SK-N-SH treated with all-trans-retinoic acid at 6 μM for 48 hours (cell line): ENCODE measurements around the gene XYLB.

Experiments used
- ATAC-seq: fragments of 200-7000 bp; cut with Tn5 transposase; 3 replicates; pipeline ENCODE4 v1.9.1; 2020; ENCODE audit warnings: mild to moderate bottlenecking, moderate library complexity
- BACH2 ChIP-seq: fragments of 250-450 bp; sonication (Bioruptor Pico); IDR thresholded peaks from 2 replicates; pipeline ENCODE4 v1.9.0; 2021; ENCODE audit warnings: mild to moderate bottlenecking, borderline replicate concordance
- CSDC2 ChIP-seq: fragments of 250-450 bp; sonication (Bioruptor Pico); IDR thresholded peaks from 2 replicates; pipeline ENCODE4 v1.5.0; 2020; ENCODE audit warnings: mild to moderate bottlenecking, moderate library complexity
- CSRNP3 ChIP-seq: fragments of 250-450 bp; sonication (Bioruptor Pico); IDR thresholded peaks from 2 replicates; pipeline ENCODE4 v1.5.1; 2021; ENCODE audit warnings: mild to moderate bottlenecking, moderate library complexity
- ESRRG ChIP-seq: fragments of 250-450 bp; sonication (Bioruptor Pico); IDR thresholded peaks from 2 replicates; pipeline ENCODE4 v1.6.1; 2021; ENCODE audit warnings: mild to moderate bottlenecking
- GLIS3 ChIP-seq: fragments of 250-450 bp; sonication (Bioruptor Pico); IDR thresholded peaks from 2 replicates; pipeline ENCODE4 v1.5.0; 2020; ENCODE audit warnings: mild to moderate bottlenecking, moderate library complexity
- ISL1 ChIP-seq: fragments of 250-450 bp; sonication (Bioruptor Pico); IDR thresholded peaks from 2 replicates; pipeline ENCODE4 v2.1.2; 2022; ENCODE audit warnings: mild to moderate bottlenecking, moderate library complexity
- OSR1 ChIP-seq: fragments of 250-450 bp; sonication (Bioruptor Pico); IDR thresholded peaks from 2 replicates; pipeline ENCODE4 v1.8.0; 2022; ENCODE audit warnings: moderate library complexity, mild to moderate bottlenecking, inconsistent platforms
- PATZ1 ChIP-seq: fragments of 250-450 bp; sonication (Bioruptor Pico); IDR thresholded peaks from 2 replicates; pipeline ENCODE4 v1.8.0; 2020; ENCODE audit warnings: mild to moderate bottlenecking, moderate library complexity, borderline replicate concordance
- POU6F1 ChIP-seq: fragments of 250-450 bp; sonication (Bioruptor Pico); IDR thresholded peaks from 2 replicates; pipeline ENCODE4 v1.8.0; 2021; ENCODE audit warnings: low read depth, mild to moderate bottlenecking, moderate library complexity, borderline replicate concordance
- PPARA ChIP-seq: fragments of 250-450 bp; sonication (Bioruptor Pico); IDR thresholded peaks from 2 replicates; pipeline ENCODE4 v1.5.0; 2020; ENCODE audit warnings: mild to moderate bottlenecking, borderline replicate concordance
- RARB ChIP-seq: fragments of 250-450 bp; sonication (Bioruptor Pico); IDR thresholded peaks from 2 replicates; pipeline ENCODE4 v1.8.0; 2021; ENCODE audit warnings: mild to moderate bottlenecking, moderate library complexity
- SNAI2 ChIP-seq: fragments of 250-450 bp; sonication (Bioruptor Pico); IDR thresholded peaks from 2 replicates; pipeline ENCODE4 v1.5.0; 2020; ENCODE audit warnings: mild to moderate bottlenecking, moderate library complexity
- TCF4 ChIP-seq: fragments of 250-450 bp; sonication (Bioruptor Pico); IDR thresholded peaks from 2 replicates; pipeline ENCODE4 v1.8.0; 2021; ENCODE audit warnings: mild to moderate bottlenecking, moderate library complexity, borderline replicate concordance
- TOX ChIP-seq: fragments of 250-450 bp; sonication (Bioruptor Pico); IDR thresholded peaks from 2 replicates; pipeline ENCODE4 v1.8.0; 2021; ENCODE audit warnings: mild to moderate bottlenecking, moderate library complexity, borderline replicate concordance
- TSHZ2 ChIP-seq: fragments of 250-450 bp; sonication (Bioruptor Pico); IDR thresholded peaks from 2 replicates; pipeline ENCODE4 v1.5.0; 2020; ENCODE audit warnings: mild to moderate bottlenecking, moderate library complexity
- ZC3H10 ChIP-seq: fragments of 250-450 bp; sonication (Bioruptor Pico); IDR thresholded peaks from 2 replicates; pipeline ENCODE4 v1.5.1; 2021; ENCODE audit warnings: mild to moderate bottlenecking, moderate library complexity
- ZFP30 ChIP-seq: fragments of 450-650 bp; formaldehyde crosslinking; IDR thresholded peaks from 2 replicates; pipeline ENCODE4 v1.5.0; 2022; ENCODE audit warnings: mild to moderate bottlenecking, moderate library complexity
- ZNF565 ChIP-seq: fragments of 450-650 bp; formaldehyde crosslinking; conservative IDR thresholded peaks from 2 replicates; pipeline ENCODE4 v1.5.0; 2020; ENCODE audit warnings: low read depth, mild to moderate bottlenecking, moderate library complexity
- ZNF70 ChIP-seq: fragments of 450-650 bp; formaldehyde crosslinking; IDR thresholded peaks from 2 replicates; pipeline ENCODE4 v1.5.0; 2020; ENCODE audit warnings: mild to moderate bottlenecking, moderate library complexity

Gene XYLB

GRCh38 chr3:38297947-38298711 lies 48.5 kb upstream of the XYLB start (continued):
- TF ChIP-seq TSHZ2 (CRISPR knock-in tag) (no peak), TCF4 (CRISPR knock-in tag) (no peak), BACH2 (CRISPR knock-in tag) (no peak)
- TF ChIP-seq, all 23 proteins: peak for 0

GRCh38 chr3:38306941-38307340 lies 39.6 kb upstream of the XYLB start:
- ATAC-seq: no peak
- TF ChIP-seq ZNF565 (no peak), CSRNP3 (CRISPR knock-in tag) (no peak), SNAI2 (CRISPR knock-in tag) (no peak), PPARA (CRISPR knock-in tag) (no peak), ZC3H10 (CRISPR knock-in tag) (no peak), ZFP30 (CRISPR knock-in tag) (no peak), BACH2 (CRISPR knock-in tag) (no peak), PATZ1 (CRISPR knock-in tag) (no peak)

- no peak for ATAC-seq
- TF ChIP-seq CSDC2 (CRISPR knock-in tag) (no peak), OSR1 (CRISPR knock-in tag) (no peak), BACH2 (CRISPR knock-in tag) (no peak), ZNF565 (no peak), SNAI2 (CRISPR knock-in tag) (no peak), CSRNP3 (CRISPR knock-in tag) (no peak), ESRRG (no peak), ZNF70 (no peak), ZFP30 (CRISPR knock-in tag) (no peak), RARB (CRISPR knock-in tag) (no peak), TSHZ2 (CRISPR knock-in tag) (no peak), POU6F1 (CRISPR knock-in tag) (no peak), ISL1 (CRISPR knock-in tag) (no peak), ZC3H10 (CRISPR knock-in tag) (no peak), PATZ1 (CRISPR knock-in tag) (no peak), TOX (CRISPR knock-in tag) (no peak), GLIS3 (CRISPR knock-in tag) (no peak), TCF4 (CRISPR knock-in tag) (no peak)
Observed at GRCh38 chr3:38307599-38307998, 39.0 kb upstream of the XYLB start.
